Memory B cell (primary cell): Measurements from ENCODE around the gene USF3.
A peak's percentile ranks its signal among the peaks of the same experiment; 100 is the strongest.

ENCODE experiments used
- ATAC-seq: fragments of 150-1000 bp; cut with Tn5 transposase; 2 replicates; pipeline ENCODE4 v1.10.0; 2021; ENCODE audit warnings: low read depth, mild to moderate bottlenecking, moderate library complexity
- DNase-seq, 2 donors: peaks; one replicate each; pipeline ENCODE4 v3.0.0; 2022; ENCODE audit warnings: low spot score in 2 of 2
- H3K27ac Mint-ChIP-seq: one replicate; pipeline ENCODE4 v1.8.0; 2022; ENCODE audit warnings: mild to moderate bottlenecking, moderate library complexity, mixed read lengths
- H3K27me3 Mint-ChIP-seq: one replicate; pipeline ENCODE4 v1.8.0; 2022; ENCODE audit warnings: mixed read lengths
- H3K36me3 Mint-ChIP-seq: one replicate; pipeline ENCODE4 v1.8.0; 2022; ENCODE audit warnings: mild to moderate bottlenecking, mixed read lengths
- H3K4me1 Mint-ChIP-seq: one replicate; pipeline ENCODE4 v1.8.0; 2022; ENCODE audit warnings: mixed read lengths
- H3K4me3 Mint-ChIP-seq: one replicate; pipeline ENCODE4 v1.8.0; 2022; ENCODE audit warnings: mild to moderate bottlenecking, moderate library complexity, mixed read lengths
- H3K9me3 Mint-ChIP-seq: one replicate; pipeline ENCODE4 v1.8.0; 2022; ENCODE audit warnings: mixed read lengths

USF3 gene

GRCh38 chr3:113695786-113696645, at the start of gene USF3:
USF3 (minus strand) TSS chr3:113696642; CDS start chr3:113674878, 21,764 bp downstream.
- Mint-ChIP-seq H3K36me3 (peaks cover 6% of the 10 kb centered on the region), H3K4me3 (peak within 1 kb of the TSS; percentile 96), H3K9me3 (no peaks in the 10 kb centered on the region), H3K4me1 (peaks cover 27% of the 10 kb centered on the region), H3K27me3 (no peaks in the 10 kb centered on the region), H3K27ac (peak within 1 kb of the TSS; percentile 91)
- DNase-seq (peak; percentile 69 to 77), ATAC-seq (peak; percentile 67)

DNA sequence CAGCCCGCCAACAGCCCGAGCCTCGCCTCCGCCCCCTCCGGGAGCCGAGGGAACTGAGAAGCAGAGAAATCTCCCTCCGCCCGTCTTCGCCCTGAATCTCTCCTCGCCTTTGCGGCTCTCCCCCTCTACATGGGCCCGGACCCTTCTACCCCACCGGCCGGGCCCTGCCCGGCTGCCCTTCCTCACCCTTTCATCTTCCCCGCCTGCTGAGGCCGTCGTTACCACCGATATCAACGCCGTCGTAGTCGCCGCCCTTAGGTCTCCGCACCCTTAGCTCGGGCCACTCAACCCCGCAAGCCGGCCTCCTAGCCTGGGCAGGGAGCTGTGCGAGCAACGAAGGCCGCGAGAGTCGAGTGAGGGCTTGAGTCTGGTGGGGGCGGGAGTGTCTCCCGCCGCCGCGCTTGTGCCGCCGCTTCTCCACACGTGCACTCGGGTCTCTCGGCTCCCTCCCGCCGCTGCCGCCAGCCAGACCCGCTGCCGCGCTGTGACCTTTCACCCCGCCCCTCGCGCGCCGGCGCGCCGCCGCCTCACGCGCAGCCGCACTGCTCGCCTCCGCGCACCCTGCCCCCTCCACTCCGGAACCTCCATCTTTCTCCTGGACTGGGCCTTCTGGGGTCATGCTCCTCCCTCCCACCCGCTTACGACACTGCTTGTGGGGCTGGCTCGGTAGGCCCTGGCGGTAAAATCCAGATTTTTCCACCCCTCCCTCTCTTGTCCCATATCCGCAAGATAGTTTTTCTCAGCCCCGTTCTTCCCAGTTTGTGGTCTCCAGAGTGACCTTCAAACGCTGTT, 49.5 kb upstream of the USF3 start, which contains the start of gene NAA50:
Gene NAA50 (minus strand): TSS at position 494 of the 792 bp plus-strand sequence. CDS start 300 bp downstream, at position 194.
- ATAC-seq (peak; percentile 68), DNase-seq (peak; percentile 80 to 89)
- Mint-ChIP-seq H3K4me1 (peaks cover 50% of the 10 kb centered on the region), H3K4me3 (peak within 1 kb of the TSS; percentile 96), H3K9me3 (no peaks in the 10 kb centered on the region), H3K27ac (peak within 1 kb of the TSS; percentile 100), H3K36me3 (peaks cover 2% of the 10 kb centered on the region), H3K27me3 (no peaks in the 10 kb centered on the region)

DNA sequence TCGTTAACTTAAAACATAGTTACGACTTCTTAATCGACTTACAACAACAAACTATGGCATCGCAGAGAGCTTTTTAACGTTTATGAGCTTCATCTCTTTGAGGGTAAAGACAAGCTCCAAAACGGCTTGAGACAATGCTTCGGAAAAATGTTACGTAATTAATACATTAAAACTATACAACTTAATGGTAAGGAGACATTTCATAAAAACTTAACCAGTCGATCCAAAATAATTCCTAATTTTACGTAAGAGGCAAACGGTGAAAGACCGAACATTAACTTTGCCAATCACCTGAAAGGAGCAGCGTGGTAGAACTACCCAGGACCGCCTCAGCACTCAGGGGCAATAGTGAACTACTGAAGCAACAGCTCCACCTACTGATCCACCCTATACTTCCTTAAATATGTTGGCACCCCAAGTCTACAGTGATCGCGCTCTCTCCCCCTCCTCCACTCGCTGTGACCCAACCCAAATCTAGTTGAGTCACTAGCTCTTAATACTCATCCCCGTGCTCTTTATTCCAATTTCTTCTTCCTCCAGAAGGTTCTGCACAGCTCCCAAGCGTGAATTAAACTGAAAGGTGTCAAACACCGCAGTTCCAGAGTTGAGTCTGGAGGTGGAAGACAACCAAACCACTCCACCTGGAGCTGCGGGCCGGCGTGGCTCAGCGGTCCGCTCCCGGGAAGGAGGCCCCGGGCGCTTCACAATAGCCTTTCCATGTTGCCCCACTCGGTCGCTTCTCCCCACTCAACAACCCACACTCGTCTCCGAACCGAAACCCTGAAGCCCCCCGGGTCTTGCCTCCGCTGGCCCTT, 48.7 kb upstream of the USF3 start:
- Mint-ChIP-seq H3K4me1 (peaks cover 52% of the 10 kb centered on the region), H3K27me3 (no peaks in the 10 kb centered on the region), H3K9me3 (no peaks in the 10 kb centered on the region), H3K4me3 (peak overlapping the region; percentile 96), H3K36me3 (peaks cover 2% of the 10 kb centered on the region), H3K27ac (peak overlapping the region; percentile 100)
- ATAC-seq (peak; percentile 63), DNase-seq (peak; percentile 75)

DNA sequence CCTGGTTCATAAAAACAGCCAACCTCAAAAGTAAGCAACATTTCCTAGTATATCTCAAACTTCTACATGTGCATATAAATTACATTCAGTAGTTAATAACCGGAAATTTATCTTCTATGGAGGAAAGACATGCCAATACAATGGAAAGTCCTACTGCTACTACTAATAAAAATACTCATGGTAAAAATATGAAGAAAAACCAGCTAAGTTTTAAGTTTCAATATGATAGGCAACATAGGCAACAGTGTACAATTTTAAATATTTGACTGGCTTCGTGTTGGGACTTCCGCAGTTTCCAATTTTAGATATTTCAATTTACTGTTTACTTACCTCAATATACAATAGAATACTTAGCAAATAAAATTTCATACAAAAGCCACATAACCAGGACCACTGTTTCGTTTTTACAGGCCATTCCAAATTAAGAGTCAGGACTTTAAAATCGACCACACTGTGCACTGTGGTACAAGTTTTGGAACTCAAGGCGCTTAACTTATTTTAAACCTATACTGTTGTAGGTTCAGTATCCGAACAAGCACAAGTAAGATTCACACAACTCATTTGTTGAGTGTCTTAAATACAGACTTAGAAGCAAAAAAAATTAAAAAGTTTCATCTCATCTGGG, 46.7 kb upstream of the USF3 start:
- no peak for ATAC-seq
- Mint-ChIP-seq H3K4me3 (peak overlapping the region; percentile 96), H3K27ac (peak overlapping the region; percentile 92), H3K27me3 (no peaks in the 10 kb centered on the region), H3K36me3 (peaks cover 4% of the 10 kb centered on the region), H3K9me3 (no peaks in the 10 kb centered on the region), H3K4me1 (peaks cover 47% of the 10 kb centered on the region)
- DNase-seq, result no peak

DNA sequence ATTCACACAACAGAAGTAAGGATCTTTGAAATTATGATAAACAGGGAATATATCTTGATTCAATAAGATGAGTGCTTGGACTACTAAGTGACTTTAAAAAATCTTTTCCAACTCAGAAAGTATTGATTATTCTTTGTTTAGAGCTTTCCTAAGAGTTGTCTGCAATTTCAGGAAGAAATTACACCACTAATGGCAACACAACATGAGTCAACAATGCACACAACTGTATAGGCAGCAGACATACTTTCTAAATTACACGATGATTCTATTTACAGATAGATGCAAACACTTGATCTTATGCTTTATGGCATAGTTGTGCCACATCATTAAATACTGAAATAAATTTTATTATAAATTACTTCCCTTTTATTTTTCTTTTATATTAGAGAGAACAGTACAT, 45.2 kb upstream of the USF3 start:
- no peak overlapping the region for H3K27ac Mint-ChIP-seq
- H3K9me3 Mint-ChIP-seq, result no peaks in the 10 kb centered on the region
- peaks cover 49% of the 10 kb centered on the region for H3K4me1 Mint-ChIP-seq
- no peak overlapping the region for H3K4me3 Mint-ChIP-seq
- no peak for DNase-seq
- peaks cover 4% of the 10 kb centered on the region for H3K36me3 Mint-ChIP-seq
- H3K27me3 Mint-ChIP-seq, result no peaks in the 10 kb centered on the region
- no peak for ATAC-seq

- Mint-ChIP-seq H3K27ac (peak overlapping the region; percentile 69), H3K27me3 (no peaks in the 10 kb centered on the region), H3K36me3 (peaks cover 4% of the 10 kb centered on the region), H3K9me3 (no peaks in the 10 kb centered on the region), H3K4me1 (peaks cover 49% of the 10 kb centered on the region), H3K4me3 (no peak overlapping the region)
- ATAC-seq (no peak), DNase-seq (no peak)
Measured at GRCh38 chr3:113741086-113741485, 44.6 kb upstream of the USF3 start.

DNA sequence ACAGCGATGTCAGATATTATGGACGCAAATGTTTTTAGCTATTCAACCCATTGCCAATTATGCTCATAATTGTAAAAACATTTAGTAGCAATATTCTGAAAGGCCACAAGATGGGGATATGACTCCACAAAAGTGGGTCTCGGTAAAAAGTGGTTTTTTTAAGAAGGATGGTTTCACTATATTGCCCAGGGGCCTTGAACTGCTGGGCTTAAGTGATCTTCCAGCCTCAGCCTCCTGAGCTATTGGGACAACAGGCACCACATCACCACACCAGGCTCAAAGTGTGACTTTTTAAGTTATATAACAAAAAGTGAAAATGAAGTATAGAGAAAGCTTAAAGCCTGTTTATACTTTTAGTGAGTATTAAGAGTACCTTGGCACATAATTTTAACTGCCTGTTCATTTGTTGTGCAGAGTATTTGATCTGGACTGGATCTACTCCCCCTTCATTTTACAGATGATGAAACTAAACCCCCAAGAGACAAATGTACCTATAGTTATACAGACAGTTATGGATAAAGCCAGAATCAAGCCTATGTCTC, 40.2 kb upstream of the USF3 start:
- Mint-ChIP-seq H3K36me3 (peaks cover 4% of the 10 kb centered on the region), H3K27ac (peak overlapping the region; percentile 90), H3K27me3 (no peaks in the 10 kb centered on the region), H3K4me3 (no peak overlapping the region), H3K9me3 (no peaks in the 10 kb centered on the region), H3K4me1 (peaks cover 33% of the 10 kb centered on the region)
- DNase-seq (peak; percentile 22 to 61), ATAC-seq (peak; percentile 87)

DNA sequence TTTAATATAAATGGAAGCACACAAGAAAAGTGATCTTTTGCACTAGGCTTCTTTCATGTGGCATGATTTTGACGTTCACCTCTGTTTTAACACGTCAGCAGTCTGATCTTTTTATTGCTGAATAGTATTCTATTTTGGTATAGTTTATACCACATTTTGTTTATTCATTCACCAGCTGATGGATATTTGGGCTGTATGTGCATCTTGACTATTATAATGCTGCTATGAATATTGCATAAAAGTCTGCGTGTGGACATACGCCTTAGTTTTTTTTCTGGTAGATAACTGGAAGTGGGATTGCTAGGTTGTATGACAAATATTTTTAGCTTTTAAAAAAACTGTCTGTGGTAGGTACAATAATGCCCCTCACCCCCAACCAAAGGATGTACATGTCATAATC, 35.3 kb upstream of the USF3 start:
- Mint-ChIP-seq H3K4me1 (peaks cover 15% of the 10 kb centered on the region), H3K27ac (no peak overlapping the region), H3K36me3 (peaks cover 7% of the 10 kb centered on the region)

DNA sequence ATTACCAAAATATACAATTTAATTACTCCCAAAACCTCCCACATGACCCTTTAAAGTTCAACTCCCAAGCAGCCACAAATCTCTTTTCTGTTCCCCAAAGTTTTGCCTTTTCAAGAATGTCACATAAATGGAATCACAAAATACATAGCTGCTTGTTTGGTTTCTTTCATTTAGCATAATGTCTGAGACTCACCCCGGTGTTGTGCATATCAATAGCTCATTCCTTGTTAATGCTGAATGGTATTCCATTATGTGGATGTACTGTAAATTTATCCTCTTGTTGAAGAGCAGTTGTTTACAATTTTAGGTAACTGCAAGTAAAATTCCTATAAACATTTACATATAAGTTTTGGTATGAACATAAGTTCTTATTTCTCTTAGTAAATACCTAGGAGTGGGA, 34.1 kb upstream of the USF3 start:
- Mint-ChIP-seq H3K27ac (peak overlapping the region; percentile 26), H3K4me1 (peaks cover 15% of the 10 kb centered on the region), H3K36me3 (peaks cover 7% of the 10 kb centered on the region), H3K4me3 (no peak overlapping the region), H3K27me3 (no peaks in the 10 kb centered on the region), H3K9me3 (no peaks in the 10 kb centered on the region)
- ATAC-seq (no peak), DNase-seq (no peak)

More for the DNA sequence above, 35.3 kb upstream of the USF3 start:
- Mint-ChIP-seq H3K4me3 (no peak overlapping the region), H3K9me3 (no peaks in the 10 kb centered on the region), H3K27me3 (no peaks in the 10 kb centered on the region)
- ATAC-seq, result no peak
- DNase-seq, result no peak

DNA sequence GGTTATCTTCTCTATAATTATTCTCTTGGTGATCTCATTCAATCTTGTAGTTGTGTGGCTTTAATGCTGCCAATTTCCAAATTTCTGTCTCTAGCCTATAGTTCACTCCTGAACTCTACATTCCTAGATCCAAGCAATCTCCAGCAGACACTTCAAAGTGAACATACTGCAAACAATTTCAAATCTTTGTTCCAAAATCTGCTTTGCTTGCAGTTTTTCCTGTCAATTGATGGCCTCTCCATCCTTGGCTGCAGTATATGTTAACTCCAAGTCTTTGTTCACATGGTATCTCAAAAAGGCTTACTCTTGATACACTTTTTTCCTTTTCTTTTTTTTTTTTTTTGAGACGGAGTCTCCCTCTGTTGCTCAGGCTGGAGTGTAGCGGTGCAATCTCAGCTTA, 32.2 kb upstream of the USF3 start:
- ATAC-seq, result no peak
- Mint-ChIP-seq H3K4me3 (no peak overlapping the region), H3K9me3 (no peaks in the 10 kb centered on the region), H3K4me1 (peaks cover 13% of the 10 kb centered on the region), H3K27ac (no peak overlapping the region), H3K36me3 (peaks cover 10% of the 10 kb centered on the region), H3K27me3 (no peaks in the 10 kb centered on the region)
- no peak for DNase-seq

- Mint-ChIP-seq H3K27me3 (no peaks in the 10 kb centered on the region), H3K9me3 (no peaks in the 10 kb centered on the region), H3K27ac (no peak overlapping the region), H3K4me3 (no peak overlapping the region), H3K4me1 (peaks cover 2% of the 10 kb centered on the region), H3K36me3 (peaks cover 16% of the 10 kb centered on the region)
- DNase-seq, result no peak
- no peak for ATAC-seq
Measured at GRCh38 chr3:113721636-113722035, 25.2 kb upstream of the USF3 start.

- Mint-ChIP-seq H3K9me3 (no peaks in the 10 kb centered on the region), H3K27me3 (no peaks in the 10 kb centered on the region), H3K4me1 (peaks cover 4% of the 10 kb centered on the region), H3K36me3 (peaks cover 15% of the 10 kb centered on the region), H3K4me3 (no peak overlapping the region), H3K27ac (no peak overlapping the region)
- DNase-seq (no peak), ATAC-seq (no peak)
Measured at GRCh38 chr3:113719758-113720157, 23.3 kb upstream of the USF3 start.

- H3K27me3 Mint-ChIP-seq, result no peaks in the 10 kb centered on the region
- H3K27ac Mint-ChIP-seq, result no peak overlapping the region
- ATAC-seq, result no peak
- peaks cover 3% of the 10 kb centered on the region for H3K4me1 Mint-ChIP-seq
- no peak overlapping the region for H3K4me3 Mint-ChIP-seq
- DNase-seq, result no peak
- H3K9me3 Mint-ChIP-seq, result no peaks in the 10 kb centered on the region
- H3K36me3 Mint-ChIP-seq, result peaks cover 13% of the 10 kb centered on the region
Measured at GRCh38 chr3:113719294-113719693, 22.9 kb upstream of the USF3 start.
